GM19035 (cell line): ENCODE results near the gene POLR2C.
"Not testable (repeated sequence)": the region's sequence is repeated elsewhere in the genome, so short reads cannot be mapped to it uniquely, and the experiment has no call there.

Experiments used
- ATAC-seq: cut with Tn5 transposase; IDR thresholded peaks from one replicate; pipeline ENCODE4 v1.9.1; 2021; ENCODE audit not compliant: unreplicated experiment

POLR2C gene

DNA sequence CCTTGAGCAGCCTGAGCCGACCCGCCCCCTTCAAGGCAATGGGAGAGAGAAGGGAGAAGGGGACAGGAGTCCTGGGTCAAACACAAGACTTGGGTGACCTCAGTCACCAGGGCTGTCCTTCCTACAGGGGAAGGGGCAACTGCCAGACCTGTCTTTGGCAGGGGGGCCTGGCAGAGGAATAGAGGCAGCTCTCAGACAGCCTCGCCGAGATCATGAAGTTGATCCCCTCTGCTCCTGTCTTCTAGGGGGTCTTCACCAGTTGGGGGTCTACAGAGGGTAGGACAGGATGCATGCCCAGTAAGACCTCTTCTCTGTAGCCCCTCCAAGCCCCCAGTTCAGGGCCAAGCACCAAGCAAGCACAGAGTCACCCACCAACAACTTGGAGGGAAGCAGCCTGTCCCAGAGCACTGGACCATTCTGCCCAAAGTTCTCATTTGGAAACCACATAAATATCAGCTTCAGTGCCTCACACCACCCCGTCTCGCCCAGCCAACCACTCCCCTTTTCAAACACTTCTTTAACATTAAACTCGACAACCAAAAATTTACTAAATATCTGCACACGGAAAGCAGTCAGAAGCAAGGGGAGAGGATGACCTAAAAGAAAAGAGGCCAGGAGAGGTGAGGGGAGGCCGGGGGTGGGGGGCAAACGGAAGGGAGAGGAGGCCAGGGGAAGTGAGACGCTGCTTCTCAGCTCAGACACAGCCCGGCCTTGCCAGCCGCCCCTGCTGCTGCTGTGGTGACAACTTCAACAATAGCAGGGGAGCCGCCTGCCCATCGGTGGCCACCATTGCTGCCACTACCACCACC, 16.1 kb downstream of the POLR2C start:
- ATAC-seq = no peak

GRCh38 chr16:57479205-57479975, 16.9 kb downstream of the POLR2C start:
- ATAC-seq = no peak

DNA sequence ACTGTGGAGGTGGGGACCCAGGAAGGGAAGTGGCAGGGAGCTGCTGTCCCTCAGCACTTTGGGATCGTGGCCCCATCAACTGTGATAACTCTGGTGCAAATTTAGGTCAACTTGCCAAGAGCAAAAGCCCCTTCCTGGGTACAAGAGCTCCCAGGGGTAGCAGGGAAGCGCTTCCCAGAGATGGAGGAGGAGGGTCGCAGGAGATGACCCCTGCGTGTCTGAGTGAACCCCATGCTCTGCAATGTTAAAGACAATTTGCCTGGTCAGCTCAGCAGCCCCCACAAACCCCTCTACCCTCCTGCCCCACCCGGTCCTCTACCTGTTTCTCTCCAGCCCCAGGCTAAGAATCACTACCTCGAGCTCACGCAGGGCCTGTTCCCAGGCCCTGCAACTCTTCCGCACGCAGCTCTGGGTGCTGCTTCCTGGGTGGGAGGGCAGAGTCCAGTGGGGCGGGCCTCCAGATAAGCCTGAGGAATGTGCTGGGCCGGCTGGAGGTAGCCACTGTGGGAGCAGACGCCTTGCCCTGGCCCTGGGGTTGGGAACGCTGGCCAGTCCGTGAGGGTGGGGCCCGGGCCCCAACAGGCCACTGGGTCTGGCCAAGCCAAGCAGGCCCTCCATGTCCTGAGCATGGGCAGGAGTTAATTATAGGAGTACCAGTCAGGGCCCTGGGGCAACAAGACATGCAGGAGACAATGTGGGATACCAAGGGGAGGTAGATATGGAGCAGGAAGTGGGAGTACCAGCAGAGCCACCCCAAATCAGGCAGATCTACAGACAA, 17.7 kb downstream of the POLR2C start:
- ATAC-seq = no peak

DNA sequence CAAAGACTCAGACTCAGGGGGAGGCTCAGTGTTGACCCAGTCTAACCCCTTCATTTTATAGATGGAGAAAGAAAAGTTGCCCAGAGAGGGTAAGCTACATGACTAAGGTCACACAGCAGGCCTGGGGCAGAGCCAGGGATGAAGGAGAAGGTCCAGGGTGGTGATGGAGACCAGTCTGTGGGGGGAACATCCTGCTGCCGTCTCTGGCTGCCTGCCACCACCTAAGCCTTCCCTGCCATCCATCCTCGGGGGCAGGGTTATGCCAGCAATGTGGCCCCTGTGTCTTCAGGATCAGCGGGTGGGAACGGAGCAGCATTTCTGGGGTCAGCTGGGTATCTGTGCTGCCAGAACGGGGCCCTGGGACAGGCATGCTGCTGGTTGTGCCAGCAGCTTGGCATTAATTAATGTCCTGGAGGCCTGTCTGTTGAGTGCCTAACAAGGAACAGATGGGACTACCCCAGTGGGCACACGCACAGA, 18.3 kb downstream of the POLR2C start:
- no peak for ATAC-seq

- no peak for ATAC-seq
Measured at GRCh38 chr16:57481421-57481820, 18.9 kb downstream of the POLR2C start.

GRCh38 chr16:57482845-57483545, 20.5 kb downstream of the POLR2C start:
- ATAC-seq = no peak

- ATAC-seq = no peak
Measured at GRCh38 chr16:57483725-57484514, 21.4 kb downstream of the POLR2C start.

GRCh38 chr16:57484515-57485005, 22.1 kb downstream of the POLR2C start:
- ATAC-seq = no peak

DNA sequence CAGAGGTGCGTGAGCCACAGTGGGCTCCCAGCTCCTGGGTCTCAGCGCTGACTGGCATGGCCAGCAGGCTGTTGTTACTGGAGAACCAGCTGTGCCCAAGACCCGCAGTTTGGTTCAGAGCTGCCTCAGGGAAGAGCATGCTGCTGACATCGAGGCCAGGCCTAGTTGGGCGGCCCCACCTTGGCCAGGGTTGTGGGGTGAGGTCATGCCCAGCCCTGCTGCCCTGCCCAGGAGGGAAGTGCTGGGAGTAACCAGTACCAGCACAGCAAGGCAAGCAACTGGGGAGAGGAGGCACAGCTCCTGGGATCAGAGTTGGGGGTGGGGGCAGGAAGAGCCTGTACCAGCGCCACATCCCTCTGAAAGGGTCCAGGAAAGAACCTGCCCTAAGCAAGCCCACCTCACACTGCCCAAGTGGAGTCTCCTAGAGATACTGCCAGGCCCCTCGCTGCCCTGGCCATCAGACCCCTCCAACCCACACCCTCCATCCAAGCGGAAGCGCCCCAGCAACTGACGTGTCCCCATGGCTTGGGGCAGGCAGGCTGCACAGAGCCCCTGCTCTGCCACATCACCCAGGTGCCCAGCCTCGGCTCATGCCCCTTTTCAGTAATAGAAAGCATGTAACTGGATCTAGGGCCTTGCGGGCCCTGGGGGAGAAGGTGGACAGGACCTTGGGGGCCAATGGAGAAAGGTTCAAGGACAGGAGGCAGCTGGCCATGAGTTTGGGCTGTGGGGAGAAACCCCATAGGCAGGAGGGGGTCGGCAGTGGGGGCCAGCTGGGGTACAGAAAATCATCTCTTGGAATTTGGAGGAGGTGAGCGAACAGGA, 22.8 kb downstream of the POLR2C start:
- ATAC-seq = no peak

DNA sequence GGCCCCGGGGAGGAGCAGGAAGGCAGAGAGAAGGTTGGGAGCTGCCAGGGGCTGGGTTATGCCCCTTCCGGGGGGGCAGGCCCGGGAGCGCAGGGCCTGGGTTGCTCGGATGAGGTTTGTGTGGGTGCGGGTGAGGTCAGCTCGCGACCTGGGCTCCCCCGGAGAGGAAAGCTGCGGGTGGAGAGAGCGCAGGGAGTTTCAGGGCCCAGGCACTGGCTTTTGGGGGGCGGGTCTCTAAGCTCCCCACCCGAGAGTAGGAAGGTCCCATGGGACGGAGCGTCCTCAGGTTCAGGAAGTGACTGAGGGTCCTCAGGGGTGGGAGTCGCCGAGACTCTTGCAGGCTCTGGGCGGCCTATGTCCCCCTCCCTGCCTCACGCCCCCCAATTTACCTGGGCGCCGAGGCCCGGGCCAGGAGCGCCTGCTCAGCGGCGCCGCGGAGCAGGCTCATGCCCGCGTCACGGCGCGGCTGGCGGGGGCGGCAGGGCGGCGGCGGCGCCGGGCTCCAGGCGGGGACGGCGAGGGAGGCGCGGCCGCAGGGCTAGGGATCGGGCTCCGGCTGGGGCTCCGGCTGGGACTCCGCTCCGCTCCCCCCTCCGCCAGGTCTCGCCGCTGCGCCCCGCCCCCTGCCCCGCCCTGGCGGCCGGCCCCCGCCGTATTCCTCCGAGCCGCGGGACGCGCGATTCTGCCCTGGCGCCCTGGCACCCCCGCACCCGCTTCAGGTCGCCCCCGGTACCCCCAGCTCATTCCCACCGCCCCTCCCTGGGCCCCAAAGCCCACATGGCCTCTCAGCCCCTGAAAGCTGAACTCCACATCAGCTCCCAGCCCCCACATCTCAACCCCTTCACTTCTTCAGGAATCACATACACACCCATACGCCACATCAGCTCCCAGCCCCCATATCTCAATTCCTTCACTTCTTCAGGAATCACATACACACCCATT, 23.7 kb downstream of the POLR2C start, which contains the start of gene DOK4:
Gene DOK4, minus strand, starts transcription at position 578 of the 942 bp plus-strand sequence. CDS start 6,986 bp downstream, outside the sequence.
- peak; percentile 78 for ATAC-seq

DNA sequence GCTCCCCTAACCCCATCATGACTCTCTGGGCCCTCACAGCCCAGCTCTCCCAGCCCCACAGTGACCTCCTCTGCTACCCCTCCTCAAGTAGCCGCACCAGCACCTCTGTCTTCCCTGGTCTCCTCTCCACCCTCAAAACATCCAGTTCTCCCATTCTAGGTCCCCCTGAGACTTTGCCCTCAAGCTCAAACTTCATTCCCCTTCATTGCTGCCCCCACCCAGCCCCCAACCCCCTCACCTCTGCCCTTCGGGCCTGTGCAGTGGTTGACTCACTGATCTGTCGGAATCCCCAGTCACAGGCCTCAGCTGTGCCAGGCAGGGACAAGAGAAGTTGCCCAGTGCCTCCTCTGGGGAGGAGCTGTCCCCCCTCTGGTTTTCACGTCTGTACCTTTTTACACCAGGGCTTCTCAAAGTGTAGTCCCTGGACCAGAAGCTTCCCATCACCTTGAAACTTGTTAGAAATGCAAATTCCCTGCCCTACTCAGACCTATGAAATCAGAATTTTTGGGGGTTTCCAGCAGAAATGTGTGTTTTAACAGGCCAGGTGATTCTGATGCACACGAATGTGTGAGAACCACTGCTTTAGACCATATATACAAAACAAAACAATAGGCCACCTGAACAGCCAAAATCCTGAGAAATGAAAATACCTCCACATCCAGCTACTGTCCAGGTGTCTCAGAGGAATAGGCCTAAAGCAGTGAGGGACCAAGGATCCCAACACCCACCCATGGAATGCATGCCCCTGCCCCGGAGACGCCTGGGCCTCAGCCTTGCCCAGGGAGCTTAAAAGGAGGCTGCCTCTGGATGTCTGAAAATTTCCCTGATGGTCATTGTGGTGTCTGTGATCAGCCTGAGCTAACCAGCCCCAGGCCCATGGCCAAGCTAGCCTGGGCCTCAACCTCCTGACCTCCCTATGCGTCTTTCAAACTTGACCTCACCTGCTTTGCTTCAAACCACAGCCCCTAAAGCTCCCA, 24.7 kb downstream of the POLR2C start:
- ATAC-seq = no peak

- no peak for ATAC-seq
Measured at GRCh38 chr16:57489229-57489628, 26.8 kb downstream of the POLR2C start.

DNA sequence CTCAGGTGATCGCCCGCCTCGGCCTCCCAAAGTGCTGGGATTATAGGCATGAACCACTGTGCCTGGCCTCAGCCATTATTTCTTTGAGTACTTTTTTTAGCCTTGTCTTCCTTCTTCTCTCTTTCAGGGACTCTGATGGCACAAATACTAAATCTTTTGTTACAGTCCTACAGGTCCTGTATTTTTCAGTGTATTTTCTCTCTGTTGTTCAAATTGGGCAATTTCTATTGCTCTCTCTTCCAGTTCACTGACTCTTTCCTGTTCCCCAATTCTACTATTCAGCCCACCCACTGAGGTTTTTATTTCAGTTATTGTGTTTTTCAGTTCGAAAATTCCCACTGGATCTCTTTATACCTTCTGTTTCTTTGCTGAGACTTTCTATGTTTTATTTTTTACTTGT, 31.3 kb downstream of the POLR2C start:
- ATAC-seq = no peak

- ATAC-seq = no peak
Measured at GRCh38 chr16:57497121-57497520, 34.6 kb downstream of the POLR2C start.

- no peak for ATAC-seq
Measured at GRCh38 chr16:57498031-57498430, 35.6 kb downstream of the POLR2C start.

- not testable (repeated sequence) for ATAC-seq
Measured at GRCh38 chr16:57499941-57500340, 37.5 kb downstream of the POLR2C start.
